Activated CD4-positive, alpha-beta memory T cell treated with anti-CD3 and anti-CD28 coated beads, Interleukin-2, amount 10 ng/mL, durations not matched to agents 7 days and 5 days (primary cell): ENCODE results near the gene B4GALNT4. TPM values are rescaled to one million over a fixed set of nuclear protein-coding genes. Genes with fewer than 3 reads are reported as not detected.
A peak's percentile ranks its signal among the peaks of the same experiment; 100 is the strongest.

Source experiments
- CTCF ChIA-PET: fragments of 350-600 bp; sonication (Branson Sonifier 250); formaldehyde crosslinking; loops from one replicate; lab custom pipeline; 2021; ENCODE audit warnings: antibody characterized with exemption, inconsistent platforms; lab: Charles Lee
- POLR2A ChIA-PET: fragments of 350-600 bp; sonication (Branson Sonifier 250); formaldehyde crosslinking; loops from one replicate; lab custom pipeline; 2021; ENCODE audit warnings: antibody characterized with exemption; lab: Charles Lee
- DNase-seq: peaks from one replicate; pipeline ENCODE4 v3.0.0-alpha.2; 2020
- H3K27ac Mint-ChIP-seq: one replicate; pipeline ENCODE4 v1.8.0; 2021; ENCODE audit warnings: mild to moderate bottlenecking, mixed read lengths
- H3K27me3 Mint-ChIP-seq: one replicate; pipeline ENCODE4 v1.8.0; 2021; ENCODE audit warnings: mixed read lengths
- H3K36me3 Mint-ChIP-seq: one replicate; pipeline ENCODE4 v1.8.0; 2021; ENCODE audit warnings: low read depth, mixed read lengths
- H3K4me1 Mint-ChIP-seq: one replicate; pipeline ENCODE4 v1.8.0; 2021; ENCODE audit warnings: mixed read lengths
- H3K4me3 Mint-ChIP-seq: one replicate; pipeline ENCODE4 v1.8.0; 2021; ENCODE audit warnings: mild to moderate bottlenecking, mixed read lengths
- H3K9me3 Mint-ChIP-seq: one replicate; pipeline ENCODE4 v1.8.0; 2021; ENCODE audit warnings: mixed read lengths
- total RNA-seq, 2 experiments: library from RNA; stranded (reverse); gene quantifications; one replicate each; pipeline ENCODE4 v1.2.3, GENCODE V29; 2021

B4GALNT4 gene
- total RNA-seq, 2 experiments from 2014 or later: 0.23 to 0.53 TPM

GRCh38 chr11:364991-365725 lies 4.1 kb upstream of the B4GALNT4 start:
- Mint-ChIP-seq H3K27me3 (peaks cover 38% of the 10 kb centered on the region), H3K4me1 (peaks cover 7% of the 10 kb centered on the region), H3K9me3 (peaks cover 2% of the 10 kb centered on the region), H3K4me3 (no peak overlapping the region), H3K36me3 (peaks cover 2% of the 10 kb centered on the region), H3K27ac (no peak overlapping the region)
- DNase-seq: no peak
- ChIA-PET CTCF (interaction anchor here (1.3 to 4.4 kb wide), 2 partner anchors 96 to 114 kb away, joined by 3 to 36 read pairs; no protein-coding TSS in a partner anchor), POLR2A (interaction anchor here (0.8 to 1.5 kb wide), 4 partner anchors 10 to 49 kb away, joined by 3 to 4 read pairs (median 3); no protein-coding TSS in a partner anchor)

DNA sequence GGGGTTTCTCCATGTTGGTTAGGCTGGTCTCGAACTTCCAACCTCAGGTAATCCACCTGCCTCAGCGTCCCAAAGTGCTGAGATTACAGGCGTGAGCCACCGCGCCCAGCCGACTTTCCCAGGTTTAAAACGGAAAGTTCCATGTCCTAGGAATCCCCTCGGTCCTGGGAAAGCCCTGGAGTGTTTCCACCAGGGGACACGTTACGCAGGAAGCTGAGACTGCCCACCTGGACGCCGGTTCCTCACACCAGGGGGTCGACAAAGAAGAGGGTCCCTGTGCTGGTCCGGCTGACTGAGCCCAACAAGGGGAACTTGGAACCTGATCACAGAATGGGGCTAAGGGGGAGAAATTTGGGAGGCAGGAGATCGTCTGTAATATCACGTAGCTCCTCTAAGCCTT lies 3.5 kb upstream of the B4GALNT4 start:
- Mint-ChIP-seq H3K27me3 (peaks cover 43% of the 10 kb centered on the region), H3K36me3 (peaks cover 2% of the 10 kb centered on the region), H3K9me3 (peaks cover 2% of the 10 kb centered on the region), H3K27ac (no peak overlapping the region), H3K4me1 (peaks cover 8% of the 10 kb centered on the region), H3K4me3 (no peak overlapping the region)
- POLR2A ChIA-PET: interaction anchor here (0.8 kb wide), 1 partner anchor 11 kb away, joined by 3 read pairs; no protein-coding TSS in a partner anchor
- CTCF ChIA-PET: interaction anchor here (0.6 to 4.4 kb wide), 2 partner anchors 82 to 114 kb away, joined by 3 to 36 read pairs; no protein-coding TSS in a partner anchor
- no peak for DNase-seq

DNA sequence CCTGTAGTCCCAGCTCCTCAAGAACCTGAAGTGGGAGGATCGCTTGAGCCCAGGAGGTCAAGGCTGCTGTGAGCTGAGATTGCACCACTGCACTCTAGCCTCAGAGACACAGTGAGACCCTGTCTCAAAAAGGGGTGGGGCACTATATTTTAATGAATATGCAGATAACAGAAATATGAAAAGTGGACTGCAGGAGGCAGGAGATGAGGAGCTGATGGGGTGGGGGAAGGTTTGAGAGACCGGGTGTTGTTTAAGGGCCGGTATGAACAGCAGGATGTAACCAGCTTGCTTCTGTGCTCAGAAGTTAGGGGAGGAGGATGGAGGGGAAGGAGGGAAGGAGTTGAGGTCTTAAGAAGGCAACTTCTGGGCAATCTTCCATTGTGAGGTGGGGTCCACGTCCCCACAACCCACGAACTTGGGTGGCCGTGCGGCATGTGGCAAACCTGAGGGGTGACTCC lies 1.3 kb upstream of the B4GALNT4 start:
- Mint-ChIP-seq H3K36me3 (peaks cover 2% of the 10 kb centered on the region), H3K27ac (no peak overlapping the region), H3K4me3 (no peak overlapping the region), H3K27me3 (peaks cover 50% of the 10 kb centered on the region), H3K9me3 (no peaks in the 10 kb centered on the region), H3K4me1 (peaks cover 6% of the 10 kb centered on the region)
- CTCF ChIA-PET: interaction anchor here (1.3 kb wide), 1 partner anchor 48 kb away, joined by 4 read pairs; no protein-coding TSS in a partner anchor
- DNase-seq: no peak
- POLR2A ChIA-PET: no interaction called here

DNA sequence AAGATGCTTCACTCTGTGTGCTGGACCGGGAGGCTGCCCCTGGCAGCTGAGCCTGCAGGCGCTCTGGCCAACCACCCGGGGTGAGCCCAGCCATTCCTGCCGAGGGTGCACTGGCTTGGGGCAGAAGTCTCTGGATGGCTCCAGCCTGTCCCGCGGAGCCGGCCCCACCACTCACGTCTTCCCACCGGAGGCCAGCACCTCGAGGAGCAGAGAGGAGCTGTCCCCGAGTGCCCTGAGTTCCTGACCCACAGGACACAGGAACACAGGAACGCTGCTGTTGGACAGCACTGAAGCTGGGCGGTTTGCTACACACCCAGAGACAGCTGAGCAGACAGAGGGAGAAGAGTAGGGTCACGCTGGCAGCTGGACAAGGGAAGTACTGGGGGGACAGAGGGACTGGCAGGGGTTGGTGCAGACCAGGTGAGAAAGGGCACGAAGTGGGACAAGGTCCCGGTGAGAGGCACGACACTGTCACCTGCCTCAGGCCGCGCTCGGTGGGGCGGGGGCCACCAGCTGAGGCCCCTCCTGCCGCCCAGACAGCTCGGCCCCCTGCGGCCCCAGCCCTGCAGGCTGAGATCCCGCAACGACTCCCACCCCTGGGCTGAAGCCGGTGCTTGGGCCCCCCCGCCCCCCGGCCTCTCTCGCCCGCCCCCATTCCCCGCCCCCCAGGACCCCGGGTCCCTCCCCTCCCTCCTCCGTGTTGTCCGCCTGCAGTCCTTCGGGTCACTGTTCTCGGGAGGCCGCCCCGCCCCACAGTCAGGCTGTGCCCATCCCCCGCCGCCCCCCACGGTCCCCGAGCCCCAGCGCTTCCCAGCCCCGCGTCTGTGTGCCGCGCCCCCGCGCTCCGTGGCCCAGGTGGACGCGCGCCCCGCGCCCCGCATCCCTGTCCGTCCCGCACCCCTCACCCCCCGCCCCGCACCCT lies 624 bp upstream of the B4GALNT4 start:
- H3K4me3 Mint-ChIP-seq: no peak overlapping the region
- H3K27ac Mint-ChIP-seq: no peak overlapping the region
- peaks cover 50% of the 10 kb centered on the region for H3K27me3 Mint-ChIP-seq
- peaks cover 2% of the 10 kb centered on the region for H3K36me3 Mint-ChIP-seq
- no peaks in the 10 kb centered on the region for H3K9me3 Mint-ChIP-seq
- H3K4me1 Mint-ChIP-seq: peaks cover 6% of the 10 kb centered on the region
- POLR2A ChIA-PET: no interaction called here
- no peak for DNase-seq
- CTCF ChIA-PET: interaction anchor here (1.3 kb wide), 1 partner anchor 48 kb away, joined by 4 read pairs; no protein-coding TSS in a partner anchor

DNA sequence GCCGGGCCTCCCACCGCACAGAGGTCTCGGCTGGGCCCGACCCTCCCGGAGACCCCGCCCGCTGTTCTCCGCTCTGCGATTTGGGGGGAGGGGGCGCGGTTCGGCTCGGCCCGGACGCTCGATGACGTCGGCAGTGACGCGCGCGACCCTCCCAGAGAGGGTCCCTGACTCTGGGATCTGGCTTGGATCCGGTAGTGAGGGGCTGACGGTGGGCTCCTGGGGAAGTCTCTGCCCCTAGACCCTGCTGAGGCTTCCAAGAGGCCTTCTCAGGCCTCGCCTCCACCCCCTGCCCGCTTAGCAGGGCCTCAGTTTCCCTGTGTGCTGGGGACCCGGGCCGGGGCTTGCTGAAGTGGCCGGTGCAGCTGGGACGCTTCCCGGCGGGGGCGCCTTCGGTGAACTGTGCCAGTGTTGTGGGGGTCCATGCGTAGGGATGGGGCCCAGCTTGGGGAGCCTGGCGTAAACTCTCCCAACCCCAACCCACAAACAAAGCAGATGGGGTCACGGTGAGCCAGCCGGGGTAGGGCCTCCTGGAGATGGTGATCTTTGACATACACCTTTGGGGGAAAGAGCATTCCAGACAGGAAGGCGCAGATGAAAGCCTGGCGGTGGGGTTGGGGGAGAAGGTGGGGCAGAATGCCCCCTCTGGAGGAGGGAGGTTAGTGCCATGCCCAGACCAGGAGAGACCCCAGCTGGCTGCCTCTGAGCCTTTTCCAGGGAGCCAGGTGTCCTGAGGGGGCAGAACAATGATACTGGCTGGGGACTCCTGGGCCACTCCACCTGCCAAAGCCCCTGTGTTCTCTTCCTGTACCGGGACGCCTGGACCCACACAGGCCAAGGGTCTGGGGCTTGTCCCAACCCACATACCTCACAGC lies 1.0 kb downstream of the B4GALNT4 start:
- DNase-seq: no peak
- ChIA-PET POLR2A (interaction anchor here (0.6 kb wide), 1 partner anchor 54 kb away, joined by 3 read pairs; no protein-coding TSS in a partner anchor), CTCF (no interaction called here)
- peaks cover 44% of the 10 kb centered on the region for H3K27me3 Mint-ChIP-seq
- peaks cover 4% of the 10 kb centered on the region for H3K9me3 Mint-ChIP-seq
- peak overlapping the region; percentile 30 for H3K4me3 Mint-ChIP-seq
- peaks cover 5% of the 10 kb centered on the region for H3K4me1 Mint-ChIP-seq
- H3K36me3 Mint-ChIP-seq: peaks cover 2% of the 10 kb centered on the region
- H3K27ac Mint-ChIP-seq: no peak overlapping the region

DNA sequence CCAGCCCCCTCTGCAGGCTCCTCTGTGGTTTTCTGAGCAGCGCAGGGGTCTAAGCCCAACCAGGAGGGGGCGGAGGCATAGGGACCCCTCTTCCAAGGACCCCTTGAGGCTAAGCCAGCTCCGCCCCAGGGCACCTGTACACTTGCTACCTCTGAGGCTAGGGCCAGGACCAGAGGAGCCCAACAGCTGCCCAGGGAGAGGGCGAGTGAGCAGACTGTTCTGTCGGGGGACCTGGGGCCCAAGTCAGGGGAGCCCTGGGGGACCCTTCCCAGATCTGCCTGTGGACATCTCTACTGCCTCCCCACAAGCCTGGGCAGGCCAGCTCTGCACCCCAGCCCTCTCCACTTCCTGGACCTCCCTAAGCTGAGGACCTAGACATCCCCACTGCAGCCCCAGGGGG lies 1.8 kb downstream of the B4GALNT4 start:
- peaks cover 42% of the 10 kb centered on the region for H3K27me3 Mint-ChIP-seq
- peaks cover 2% of the 10 kb centered on the region for H3K36me3 Mint-ChIP-seq
- ChIA-PET POLR2A (no interaction called here), CTCF (no interaction called here)
- DNase-seq: no peak
- peaks cover 5% of the 10 kb centered on the region for H3K4me1 Mint-ChIP-seq
- no peak overlapping the region for H3K27ac Mint-ChIP-seq
- peaks cover 4% of the 10 kb centered on the region for H3K9me3 Mint-ChIP-seq
- H3K4me3 Mint-ChIP-seq: no peak overlapping the region

DNA sequence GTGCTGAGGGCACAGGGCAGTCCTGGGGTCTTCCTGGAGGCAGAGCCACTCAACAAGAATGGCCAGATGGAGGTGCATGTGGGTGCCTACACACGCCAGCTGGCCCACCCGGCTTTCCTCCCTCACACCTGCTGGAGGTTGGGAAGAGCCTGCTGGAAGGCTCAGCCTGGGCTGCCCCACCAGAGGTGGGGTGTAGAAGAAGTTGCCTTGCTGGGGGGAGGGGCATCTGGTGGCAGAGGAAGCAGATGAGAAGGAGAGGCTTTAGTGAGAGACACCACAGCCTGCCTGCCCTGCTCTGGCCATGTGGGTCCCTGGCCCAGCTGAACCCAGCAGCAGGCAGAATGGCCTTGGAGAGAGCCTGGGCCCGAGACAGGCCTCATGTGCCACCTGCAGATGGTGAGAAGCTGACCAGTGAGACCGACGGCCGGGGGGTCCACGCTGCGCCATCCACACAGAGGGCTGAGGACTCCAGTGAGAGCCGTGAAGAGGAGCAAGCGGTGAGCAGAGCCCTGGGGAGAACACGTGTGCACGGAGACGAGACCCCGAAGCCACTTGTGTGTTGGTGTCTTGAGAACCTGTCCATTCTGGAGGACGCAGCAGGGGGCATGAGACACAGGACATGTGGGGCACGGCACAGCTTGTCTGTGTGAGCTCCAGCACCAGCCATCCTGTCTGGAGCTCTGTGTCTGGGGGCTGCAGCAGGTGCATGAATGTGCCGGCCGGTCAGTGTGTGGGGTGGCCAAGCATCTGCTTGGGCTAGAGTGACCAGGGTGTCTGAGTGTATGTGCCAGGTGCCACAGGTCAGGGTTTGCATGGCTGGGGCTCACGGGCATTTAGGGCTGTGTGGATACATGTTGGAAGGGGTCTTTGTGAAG lies 2.7 kb downstream of the B4GALNT4 start:
- POLR2A ChIA-PET: no interaction called here
- H3K9me3 Mint-ChIP-seq: peaks cover 4% of the 10 kb centered on the region
- H3K36me3 Mint-ChIP-seq: peaks cover 2% of the 10 kb centered on the region
- H3K27me3 Mint-ChIP-seq: peaks cover 36% of the 10 kb centered on the region
- no peak for DNase-seq
- no peak overlapping the region for H3K4me3 Mint-ChIP-seq
- peaks cover 5% of the 10 kb centered on the region for H3K4me1 Mint-ChIP-seq
- H3K27ac Mint-ChIP-seq: no peak overlapping the region
- CTCF ChIA-PET: no interaction called here

GRCh38 chr11:372809-373715 lies 3.8 kb downstream of the B4GALNT4 start:
- Mint-ChIP-seq H3K27ac (no peak overlapping the region), H3K9me3 (peaks cover 4% of the 10 kb centered on the region), H3K4me3 (no peak overlapping the region), H3K36me3 (peaks cover 2% of the 10 kb centered on the region), H3K4me1 (peaks cover 5% of the 10 kb centered on the region), H3K27me3 (peaks cover 26% of the 10 kb centered on the region)
- POLR2A ChIA-PET: no interaction called here
- CTCF ChIA-PET: no interaction called here
- DNase-seq: no peak

GRCh38 chr11:373716-374551 lies 4.6 kb downstream of the B4GALNT4 start:
- Mint-ChIP-seq H3K27me3 (peaks cover 19% of the 10 kb centered on the region), H3K27ac (peak overlapping the region; percentile 26), H3K9me3 (peaks cover 4% of the 10 kb centered on the region), H3K36me3 (no peaks in the 10 kb centered on the region), H3K4me3 (no peak overlapping the region), H3K4me1 (peaks cover 3% of the 10 kb centered on the region)
- POLR2A ChIA-PET: no interaction called here
- no peak for DNase-seq
- CTCF ChIA-PET: no interaction called here
